SK-N-SH (cell line): ENCODE measurements around the gene APOLD1. TPM values are rescaled to one million over a fixed set of nuclear protein-coding genes. Genes with fewer than 3 reads are reported as not detected.

ENCODE experiments used
- CTCF ChIA-PET: fragments of 300-600, 350-600 bp; formaldehyde crosslinking; extraction: SDS; loops from one replicate; lab custom pipeline; 2021; lab: Yijun Ruan, JAX
- POLR2A ChIA-PET: fragments of 350-600 bp; sonication (Branson Sonifier 250); formaldehyde crosslinking; extraction: SDS; loops from one replicate; lab custom pipeline; 2020; ENCODE audit warnings: antibody characterized with exemption, inconsistent platforms; lab: Yijun Ruan, JAX
- DNase-seq: peaks from one replicate; pipeline ENCODE4 v3.0.0; 2012
- H2AFZ ChIP-seq: fragments of 200-600 bp; sonication (generic); 2 replicates; pipeline ENCODE4 v1.8.1; 2016; ENCODE audit warnings: antibody characterized with exemption, mild to moderate bottlenecking, low read depth
- H3F3A ChIP-seq: fragments of 200-600 bp; sonication (generic); replicated peaks from 2 replicates; pipeline ENCODE3; 2016; ENCODE audit warnings: antibody characterized with exemption, mild to moderate bottlenecking; ENCODE audit not compliant: insufficient read depth
- H3K27ac ChIP-seq, 2 experiments: fragments of 200-500 bp in 1 of 2; fragments of 200-600 bp in 1 of 2; sonication (Bioruptor generic) in 1 of 2; sonication (generic), shearing (Covaris generic) in 1 of 2; 2 replicates each; pipeline versions ENCODE4 v1.5.1 to v1.6.1; 2014 to 2016; ENCODE audit warnings: low read depth in 2 of 2, inconsistent platforms in 1 of 2, low read length in 1 of 2, mild to moderate bottlenecking in 1 of 2, mixed read lengths in 1 of 2
- H3K27me3 ChIP-seq: fragments of 200-600 bp; sonication (generic), shearing (Covaris generic); 2 replicates; pipeline ENCODE4 v1.6.1; 2016; ENCODE audit warnings: mixed run types; ENCODE audit not compliant: insufficient read depth
- H3K36me3 ChIP-seq, 2 experiments: fragments of 200-500 bp in 1 of 2; fragments of 200-600 bp in 1 of 2; sonication (Bioruptor generic) in 1 of 2; sonication (generic) in 1 of 2; replicated peaks in 1 of 2; 2 replicates each; pipeline versions ENCODE3 to v1.5.1; 2014 to 2016; ENCODE audit warnings: low read length in 1 of 2, mild to moderate bottlenecking in 1 of 2; ENCODE audit not compliant: insufficient read depth in 2 of 2, control insufficient read depth in 1 of 2
- H3K4me1 ChIP-seq, 2 experiments: fragments of 200-500 bp in 1 of 2; fragments of 200-600 bp in 1 of 2; sonication (Bioruptor generic) in 1 of 2; sonication (generic), shearing (Covaris generic) in 1 of 2; 2 replicates each; pipeline versions ENCODE4 v1.5.1 to v1.6.1; 2014 to 2016; ENCODE audit warnings: low read depth in 1 of 2, low read length in 1 of 2, mixed run types in 1 of 2; ENCODE audit not compliant: insufficient read depth in 2 of 2, control insufficient read depth in 1 of 2
- H3K4me2 ChIP-seq: fragments of 200-600 bp; sonication (generic), shearing (Covaris generic); 2 replicates; pipeline ENCODE4 v1.6.1; 2017; ENCODE audit warnings: mixed run types
- H3K4me3 ChIP-seq, 2 experiments: fragments of 200-500 bp in 1 of 2; fragments of 200-600 bp in 1 of 2; sonication (Bioruptor generic) in 1 of 2; sonication (generic), shearing (Covaris generic) in 1 of 2; 2 replicates each; pipeline versions ENCODE4 v1.5.1 to v1.8.1; 2014 to 2016; ENCODE audit warnings: low read depth in 2 of 2, inconsistent platforms in 1 of 2, low read length in 1 of 2, mild to moderate bottlenecking in 1 of 2, mixed read lengths in 1 of 2, moderate library complexity in 1 of 2
- H3K79me2 ChIP-seq: fragments of 200-600 bp; sonication (generic); 2 replicates; pipeline ENCODE4 v1.8.1; 2017; ENCODE audit warnings: mild to moderate bottlenecking; ENCODE audit not compliant: insufficient read depth
- H3K9ac ChIP-seq: fragments of 200-600 bp; sonication (generic); 2 replicates; pipeline ENCODE4 v1.6.1; 2017; ENCODE audit warnings: mixed run types
- H3K9me2 ChIP-seq: fragments of 200-600 bp; sonication (generic); 2 replicates; pipeline ENCODE4 v1.6.1; 2017; ENCODE audit warnings: mixed run types
- H3K9me3 ChIP-seq: fragments of 200-600 bp; sonication (generic); 2 replicates; pipeline ENCODE4 v1.6.1; 2017; ENCODE audit warnings: mixed run types, mild to moderate bottlenecking, moderate library complexity
- H4K20me1 ChIP-seq: fragments of 200-600 bp; sonication (generic); 2 replicates; pipeline ENCODE4 v1.6.1; 2017; ENCODE audit warnings: mild to moderate bottlenecking, mixed run types; ENCODE audit not compliant: insufficient read depth
- EP300 ChIP-seq, 2 experiments: IDR thresholded peaks; 2 replicates each; pipeline versions ENCODE4 v1.4.0 to v1.6.1; 2012; ENCODE audit warnings: borderline replicate concordance in 1 of 2, low read depth in 1 of 2, low read length in 1 of 2
- FOXJ3 ChIP-seq: sonication (generic); formaldehyde crosslinking; IDR thresholded peaks from 2 replicates; pipeline ENCODE4 v1.5.1; 2020; ENCODE audit warnings: mild to moderate bottlenecking, missing genetic modification reagents
- FOXM1 ChIP-seq: IDR thresholded peaks from 2 replicates; pipeline ENCODE4 v1.4.0; 2012; ENCODE audit warnings: low read depth, mild to moderate bottlenecking
- JUND ChIP-seq: IDR thresholded peaks from 2 replicates; pipeline ENCODE4 v1.4.0; 2012
- MXI1 ChIP-seq: IDR thresholded peaks from 2 replicates; pipeline ENCODE4 v1.6.1; 2012; ENCODE audit warnings: mild to moderate bottlenecking, low read depth, low read length, improper control_type of control experiment
- NRF1 ChIP-seq: IDR thresholded peaks from 2 replicates; pipeline ENCODE4 v1.6.1; 2012; ENCODE audit warnings: low read depth, mild to moderate bottlenecking, low read length
- POLR2AphosphoS5 ChIP-seq: IDR thresholded peaks from 2 replicates; pipeline ENCODE4 v1.6.1; 2012; ENCODE audit warnings: low read depth, low read length
- RFX5 ChIP-seq: IDR thresholded peaks from 2 replicates; pipeline ENCODE4 v1.6.1; 2012; ENCODE audit warnings: mild to moderate bottlenecking, improper control_type of control experiment, low read length
- SIN3A ChIP-seq: IDR thresholded peaks from 2 replicates; pipeline ENCODE4 v1.6.1; 2012; ENCODE audit warnings: low read depth, mild to moderate bottlenecking, low read length, moderate library complexity, borderline replicate concordance
- TCF12 ChIP-seq: IDR thresholded peaks from 2 replicates; pipeline ENCODE4 v1.4.0; 2012
- WGBS: methylation state at CpG from one replicate; pipeline ENCODE4 v1.1.6; 2017; ENCODE audit warnings: low lambda C conversion rate; 5-methylcytosine and 5-hydroxymethylcytosine counted together
- polyA plus RNA-seq, 3 experiments: library from polyadenylated mRNA; depleted of rRNA; stranded (reverse); fragments of >200 nt; gene quantifications; 2 replicates each; pipeline ENCODE4 v1.2.3, GENCODE V29; 2012
- TF ChIP-seq, protein P1 (sequence below): fragments of 150-350 bp; IDR thresholded peaks from 2 replicates; pipeline ENCODE4 v1.6.1; 2017; ENCODE audit warnings: antibody characterized with exemption, low read length, low read depth, borderline replicate concordance
- TF ChIP-seq, protein P2 (sequence below): IDR thresholded peaks from 2 replicates; pipeline ENCODE4; 2012

Gene APOLD1
- polyA plus RNA-seq, 1 of the 3 experiments (the other 2 are of a cell fraction) = 1.7 TPM

DNA sequence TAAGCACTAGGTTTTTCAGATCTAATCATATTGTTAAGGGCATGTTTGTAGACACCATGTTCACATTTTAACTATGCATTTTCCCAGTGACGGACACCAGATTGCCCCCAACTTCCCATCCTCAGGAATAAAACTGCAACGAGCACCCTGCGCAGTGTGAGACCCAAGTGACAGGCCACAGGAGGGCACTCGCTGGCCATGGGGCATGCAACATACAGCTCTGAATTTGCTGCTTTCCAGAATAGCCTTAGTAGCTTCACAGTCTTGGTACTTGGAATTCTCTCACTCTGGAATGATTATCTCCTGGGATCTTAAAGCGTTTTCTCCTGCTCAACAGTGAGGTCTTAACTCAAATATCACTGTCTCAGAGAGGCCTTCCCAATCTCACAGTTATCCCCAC is 26.7 kb downstream of the APOLD1 start:
- POLR2A ChIA-PET = no interaction called here
- no peak for DNase-seq
- no peak for TF ChIP-seq JUND
- no peak for TF ChIP-seq RFX5
- no peak for TF ChIP-seq TCF12
- TF ChIP-seq SIN3A = no peak
- no peak for TF ChIP-seq FOXJ3 (CRISPR knock-in tag)
- TF ChIP-seq, all 33 proteins: peak for 0
- Histone ChIP-seq H3K9me3 (no peaks in the 10 kb centered on the region), H3K9me2 (no peaks in the 10 kb centered on the region), H3K36me3 (peaks cover 20 to 22% of the 10 kb centered on the region in 2 experiments), H3K27ac (no peak overlapping the region), H3K27me3 (no peaks in the 10 kb centered on the region), H3F3A (peaks cover 19% of the 10 kb centered on the region), H3K4me1 (peaks cover 10 to 13% of the 10 kb centered on the region in 2 experiments; a peak in 3 of 4 replicates), H2AFZ (no peak overlapping the region), H3K4me3 (no peak overlapping the region), H4K20me1 (no peaks in the 10 kb centered on the region), H3K79me2 (peaks cover 41% of the 10 kb centered on the region), H3K4me2 (no peak overlapping the region), H3K9ac (no peak overlapping the region)
- 81% methylated on average over 5 of the region's 5 CpGs for WGBS
- CTCF ChIA-PET = interaction anchor here (0.6 to 3.8 kb wide), 15 partner anchors 9 to 75 kb away, joined by 3 to 23 read pairs (median 4); no protein-coding TSS in a partner anchor

DNA sequence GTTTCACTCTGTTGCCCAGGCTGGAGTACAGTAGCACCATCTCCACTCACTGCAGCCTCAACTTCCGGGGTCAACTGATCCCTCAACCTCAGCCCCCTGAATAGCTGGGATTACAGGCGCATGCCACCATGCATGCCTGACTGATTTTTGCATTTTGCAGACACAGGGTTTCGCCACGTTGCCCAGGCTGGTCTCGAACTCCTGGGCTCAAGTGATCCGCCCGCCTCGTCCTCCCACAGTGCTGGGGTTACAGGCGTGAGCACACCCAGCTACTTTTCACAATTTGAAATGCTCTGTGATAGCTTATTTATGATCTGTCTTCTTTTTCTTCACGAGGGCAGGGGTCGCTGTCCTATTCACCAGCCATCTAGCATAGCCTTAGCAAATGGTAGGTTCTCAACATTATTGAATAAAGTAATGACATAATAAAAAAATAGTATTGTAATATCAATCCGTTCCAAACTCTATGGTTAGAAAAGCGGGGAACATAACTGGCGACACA is 27.2 kb downstream of the APOLD1 start:
- Histone ChIP-seq H3K79me2 (peaks cover 46% of the 10 kb centered on the region), H4K20me1 (no peaks in the 10 kb centered on the region), H3K9me2 (no peaks in the 10 kb centered on the region), H3K27ac (no peak overlapping the region), H3K36me3 (peaks cover 25 to 27% of the 10 kb centered on the region in 2 experiments), H3K27me3 (no peaks in the 10 kb centered on the region), H3K4me2 (no peak overlapping the region), H3K9ac (no peak overlapping the region), H3K4me3 (no peak overlapping the region), H3K9me3 (no peaks in the 10 kb centered on the region), H2AFZ (peak overlapping the region; percentile 59; the same call in 1 of the 2 replicates), H3F3A (peaks cover 23% of the 10 kb centered on the region), H3K4me1 (peaks cover 10 to 13% of the 10 kb centered on the region in 2 experiments; a peak in 3 of 4 replicates)
- POLR2A ChIA-PET = interaction anchor here (1.6 kb wide), 1 partner anchor 21 kb away, joined by 8 read pairs; no protein-coding TSS in a partner anchor
- CTCF ChIA-PET = interaction anchor here (0.7 to 3.8 kb wide), 14 partner anchors 9 to 75 kb away, joined by 3 to 23 read pairs (median 4); no protein-coding TSS in a partner anchor
- DNase-seq = no peak
- WGBS = 71% methylated on average over 14 of the region's 14 CpGs
- no peak for TF ChIP-seq NRF1
- TF ChIP-seq TCF12 = no peak
- TF ChIP-seq FOXM1 = no peak
- TF ChIP-seq MXI1 = no peak
- no peak for TF ChIP-seq EP300 (IDR thresholded peaks at IDR 0.05; ENCODE audit: borderline replicate concordance in 1 of 2, low read depth in 1 of 2, low read length in 1 of 2)
- no peak for TF ChIP-seq POLR2AphosphoS5
- no peak for TF ChIP-seq FOXJ3 (CRISPR knock-in tag)
- TF ChIP-seq, protein P1, sequence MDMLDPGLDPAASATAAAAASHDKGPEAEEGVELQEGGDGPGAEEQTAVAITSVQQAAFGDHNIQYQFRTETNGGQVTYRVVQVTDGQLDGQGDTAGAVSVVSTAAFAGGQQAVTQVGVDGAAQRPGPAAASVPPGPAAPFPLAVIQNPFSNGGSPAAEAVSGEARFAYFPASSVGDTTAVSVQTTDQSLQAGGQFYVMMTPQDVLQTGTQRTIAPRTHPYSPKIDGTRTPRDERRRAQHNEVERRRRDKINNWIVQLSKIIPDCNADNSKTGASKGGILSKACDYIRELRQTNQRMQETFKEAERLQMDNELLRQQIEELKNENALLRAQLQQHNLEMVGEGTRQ = no peak
- no peak for TF ChIP-seq RFX5
- TF ChIP-seq, protein P2, sequence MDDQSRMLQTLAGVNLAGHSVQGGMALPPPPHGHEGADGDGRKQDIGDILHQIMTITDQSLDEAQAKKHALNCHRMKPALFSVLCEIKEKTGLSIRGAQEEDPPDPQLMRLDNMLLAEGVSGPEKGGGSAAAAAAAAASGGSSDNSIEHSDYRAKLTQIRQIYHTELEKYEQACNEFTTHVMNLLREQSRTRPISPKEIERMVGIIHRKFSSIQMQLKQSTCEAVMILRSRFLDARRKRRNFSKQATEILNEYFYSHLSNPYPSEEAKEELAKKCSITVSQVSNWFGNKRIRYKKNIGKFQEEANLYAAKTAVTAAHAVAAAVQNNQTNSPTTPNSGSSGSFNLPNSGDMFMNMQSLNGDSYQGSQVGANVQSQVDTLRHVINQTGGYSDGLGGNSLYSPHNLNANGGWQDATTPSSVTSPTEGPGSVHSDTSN = no peak
